CD4-positive, alpha-beta T cell (primary cell): ENCODE results near the gene MKX. TPM values are rescaled to one million over a fixed set of nuclear protein-coding genes. Genes with fewer than 3 reads are reported as not detected.

Experiments used
- ATAC-seq: fragments of 200-7000 bp; cut with Tn5 transposase; one replicate; pipeline ENCODE4 v1.10.0; 2022; ENCODE audit warnings: mild to moderate bottlenecking; ENCODE audit not compliant: poor library complexity
- CTCF ChIA-PET: fragments of 350-600 bp; sonication (Branson Sonifier 250); formaldehyde crosslinking; loops from one replicate; lab custom pipeline; 2021; ENCODE audit warnings: antibody characterized with exemption, inconsistent platforms; lab: Charles Lee
- POLR2A ChIA-PET: fragments of 350-600 bp; sonication (Branson Sonifier 250); formaldehyde crosslinking; loops from one replicate; lab custom pipeline; 2021; ENCODE audit warnings: antibody characterized with exemption, inconsistent platforms; lab: Charles Lee
- DNase-seq, 14 experiments: peaks; one replicate each; pipeline ENCODE4 v3.0.0-alpha.2; 2013 to 2020; ENCODE audit warnings: mixed read lengths in 2 of 14
- H3K27ac ChIP-seq, 2 donors: one replicate each; pipeline versions ENCODE4 v1.5.1 to v1.7.0; 2013; ENCODE audit warnings: low read length in 2 of 2, low read depth in 1 of 2, mild to moderate bottlenecking in 1 of 2
- H3K27me3 ChIP-seq, 2 experiments: 1 replicate in 1 of 2; 2 replicates in 1 of 2; pipeline versions ENCODE4 v1.6.1 to v1.7.0; 2013; ENCODE audit warnings: low read length in 2 of 2, control low read depth in 1 of 2, mild to moderate bottlenecking in 1 of 2, moderate library complexity in 1 of 2; ENCODE audit not compliant: insufficient read depth in 2 of 2, control insufficient read depth in 1 of 2
- H3K36me3 ChIP-seq: one replicate; pipeline ENCODE4 v1.6.1; 2013; ENCODE audit warnings: low read length, control low read depth; ENCODE audit not compliant: insufficient read depth
- H3K4me1 ChIP-seq: one replicate; pipeline ENCODE4 v1.6.1; 2013; ENCODE audit warnings: low read length, control low read depth; ENCODE audit not compliant: insufficient read depth
- H3K4me3 ChIP-seq: one replicate; pipeline ENCODE4 v1.5.1; 2013; ENCODE audit warnings: mild to moderate bottlenecking, low read length, moderate library complexity
- H3K9me3 ChIP-seq, 2 experiments: 1 replicate in 1 of 2; 2 replicates in 1 of 2; pipeline versions ENCODE4 v1.6.1 to v1.7.0; 2013; ENCODE audit warnings: low read length in 2 of 2, mild to moderate bottlenecking in 2 of 2, control low read depth in 1 of 2, moderate library complexity in 1 of 2; ENCODE audit not compliant: control insufficient read depth in 1 of 2, insufficient read depth in 1 of 2
- H3K27ac Mint-ChIP-seq: one replicate; pipeline ENCODE4 v1.8.0; 2020; ENCODE audit warnings: mixed read lengths
- H3K27me3 Mint-ChIP-seq: one replicate; pipeline ENCODE4 v1.8.0; 2021; ENCODE audit warnings: mixed read lengths
- H3K36me3 Mint-ChIP-seq: one replicate; pipeline ENCODE4 v1.8.0; 2021; ENCODE audit warnings: low read depth, mixed read lengths
- H3K4me1 Mint-ChIP-seq: one replicate; pipeline ENCODE4 v1.8.0; 2021; ENCODE audit warnings: low read depth, mixed read lengths
- H3K4me3 Mint-ChIP-seq: one replicate; pipeline ENCODE4 v1.8.0; 2020; ENCODE audit warnings: mild to moderate bottlenecking, mixed read lengths
- H3K9me3 Mint-ChIP-seq: one replicate; pipeline ENCODE4 v1.8.0; 2020; ENCODE audit warnings: mixed read lengths
- CTCF ChIP-seq: fragments of 200-600 bp; IDR thresholded peaks from one replicate; pipeline ENCODE4 v1.8.0; 2022; ENCODE audit warnings: antibody characterized with exemption, mild to moderate bottlenecking
- intact Hi-C, 2 experiments: fragments of 100-400 bp; cut with DNase I in 1 of 2; cut with micrococcal nuclease in 1 of 2; formaldehyde crosslinking; loops; one replicate each; pipeline versions ENCODE4 v1.15.1 to v1.9.0; 2023 to 2025; cut with DNase I, micrococcal nuclease
- total RNA-seq, 174 experiments: library from RNA in 2 of 174; stranded (reverse) in 2 of 174; gene quantifications; one replicate each; pipeline ENCODE4 v1.2.3 and lab custom pipeline; 2021 to 2026

MKX gene
- total RNA-seq, 2 experiments from 2014 or later, result not detected

GRCh38 chr10:27643301-27643700, 102.3 kb downstream of the MKX start:
- no peak for ATAC-seq
- Mint-ChIP-seq H3K27me3 (peaks cover 20% of the 10 kb centered on the region), H3K4me1 (no peaks in the 10 kb centered on the region), H3K9me3 (no peaks in the 10 kb centered on the region), H3K36me3 (no peaks in the 10 kb centered on the region), H3K27ac (no peak overlapping the region), H3K4me3 (no peak overlapping the region)
- ChIA-PET POLR2A (no interaction called here), CTCF (no interaction called here)
- no peaks in the 10 kb centered on the region for H3K27me3 ChIP-seq
- no peak for TF ChIP-seq CTCF
- no peak for DNase-seq
- no peak overlapping the region for H3K4me3 ChIP-seq
- H3K36me3 ChIP-seq, result no peaks in the 10 kb centered on the region
- intact Hi-C loops, result no loop called here
- no peaks in the 10 kb centered on the region for H3K9me3 ChIP-seq
- no peaks in the 10 kb centered on the region for H3K4me1 ChIP-seq
- no peak overlapping the region for H3K27ac ChIP-seq

- ATAC-seq (no peak), DNase-seq (no peak)
- no peak overlapping the region for H3K4me3 Mint-ChIP-seq
- POLR2A ChIA-PET, result no interaction called here
- CTCF ChIA-PET, result no interaction called here
- Histone ChIP-seq H3K4me1 (no peaks in the 10 kb centered on the region), H3K4me3 (no peak overlapping the region), H3K9me3 (no peaks in the 10 kb centered on the region), H3K27me3 (no peaks in the 10 kb centered on the region), H3K27ac (no peak overlapping the region), H3K36me3 (no peaks in the 10 kb centered on the region)
- no peak overlapping the region for H3K27ac Mint-ChIP-seq
- intact Hi-C loops, result no loop called here
- H3K27me3 Mint-ChIP-seq, result peaks cover 12% of the 10 kb centered on the region
- no peaks in the 10 kb centered on the region for H3K36me3 Mint-ChIP-seq
- H3K9me3 Mint-ChIP-seq, result no peaks in the 10 kb centered on the region
- H3K4me1 Mint-ChIP-seq, result no peaks in the 10 kb centered on the region
- TF ChIP-seq CTCF, result no peak
These were observed 103.5 kb downstream of the MKX start for GRCh38 chr10:27642023-27642589.

- DNase-seq, result no peak
- CTCF ChIA-PET, result no interaction called here
- POLR2A ChIA-PET, result no interaction called here
These were observed 107.4 kb downstream of the MKX start for GRCh38 chr10:27638071-27638750.

More at GRCh38 chr10:27638071-27638750, 107.4 kb downstream of the MKX start:
- Mint-ChIP-seq H3K9me3 (no peaks in the 10 kb centered on the region), H3K4me1 (no peaks in the 10 kb centered on the region), H3K4me3 (no peak overlapping the region), H3K27me3 (no peaks in the 10 kb centered on the region), H3K36me3 (no peaks in the 10 kb centered on the region), H3K27ac (no peak overlapping the region)
- H3K27ac ChIP-seq, result no peak overlapping the region
- ATAC-seq, result no peak
- no peaks in the 10 kb centered on the region for H3K27me3 ChIP-seq
- no peaks in the 10 kb centered on the region for H3K9me3 ChIP-seq
- no peaks in the 10 kb centered on the region for H3K4me1 ChIP-seq
- no peak for TF ChIP-seq CTCF
- no peak overlapping the region for H3K4me3 ChIP-seq
- H3K36me3 ChIP-seq, result no peaks in the 10 kb centered on the region
- intact Hi-C loops, result no loop called here
